HCT116 (cell line): ENCODE data around the gene PCDH1. TPM values are rescaled to one million over a fixed set of nuclear protein-coding genes. Genes with fewer than 3 reads are reported as not detected.

Experiments
- ATAC-seq: fragments of 200-7000 bp; cut with Tn5 transposase; 2 replicates; pipeline ENCODE4 v1.9.1; 2020; ENCODE audit warnings: mild to moderate bottlenecking, moderate library complexity
- BruUV-seq: library from RNA; stranded (reverse); fragments of 400-500 nt; replicated peaks from 2 replicates; lab custom pipeline; 2021; lab: Mats Ljungman, UMichigan
- CTCF ChIA-PET: fragments of 300-600 bp; sonication (Branson Sonifier 250); formaldehyde crosslinking; loops from one replicate; lab custom pipeline; 2021; ENCODE audit warnings: antibody characterized with exemption; lab: Charles Lee
- POLR2A ChIA-PET: fragments of 300-600, 350-600 bp; sonication (Branson Sonifier 250); formaldehyde crosslinking; loops from one replicate; lab custom pipeline; 2021; ENCODE audit warnings: antibody characterized with exemption; lab: Charles Lee
- RAD21 ChIA-PET, 2 experiments: fragments of 300-600 bp; sonication (Branson Sonifier 250); formaldehyde crosslinking; loops; one replicate each; lab custom pipeline; 2023; ENCODE audit warnings: low total read pairs in 2 of 2; ENCODE audit not compliant: uncharacterized antibody in 2 of 2, unreplicated experiment in 2 of 2, low non-redundant PET in 1 of 2; lab: Charles Lee
- DNase-seq: peaks from one replicate; pipeline ENCODE4 v3.0.0-alpha.2; 2010; ENCODE audit warnings: low read depth, low spot score
- H2AFZ ChIP-seq: fragments of 200-600 bp; shearing (Covaris generic), sonication (generic); 2 replicates; pipeline ENCODE4 v1.6.1; 2017; ENCODE audit warnings: low read depth, mixed run types, mixed read lengths, antibody characterized with exemption, low read length; ENCODE audit not compliant: poor library complexity, severe bottlenecking
- H3K27ac ChIP-seq: 2 replicates; pipeline ENCODE4 v1.5.1; 2012; ENCODE audit warnings: low read depth, low read length
- H3K27me3 ChIP-seq: fragments of 200-600 bp; sonication (generic); 2 replicates; pipeline ENCODE4 v1.6.1; 2016; ENCODE audit warnings: mixed run types, low read length, mixed read lengths; ENCODE audit not compliant: insufficient read depth
- H3K36me3 ChIP-seq, 2 experiments: fragments of 200-500 bp in 1 of 2; fragments of 200-600 bp in 1 of 2; sonication (Bioruptor generic) in 1 of 2; sonication (generic) in 1 of 2; 2 replicates each; pipeline versions ENCODE4 v1.5.1 to v1.6.1; 2014 to 2016; ENCODE audit warnings: low read length in 2 of 2, inconsistent platforms in 1 of 2, mixed read lengths in 1 of 2, mixed run types in 1 of 2; ENCODE audit not compliant: insufficient read depth in 2 of 2, control insufficient read depth in 1 of 2
- H3K4me1 ChIP-seq, 2 experiments: fragments of 200-600 bp in 1 of 2; sonication (generic) in 1 of 2; 2 replicates each; pipeline versions ENCODE4 v1.5.1 to v1.6.1; 2012 to 2017; ENCODE audit warnings: low read length in 2 of 2, inconsistent platforms in 1 of 2, mild to moderate bottlenecking in 1 of 2, mixed read lengths in 1 of 2, mixed run types in 1 of 2, moderate library complexity in 1 of 2; ENCODE audit not compliant: insufficient read depth in 2 of 2, control insufficient read depth in 1 of 2
- H3K4me2 ChIP-seq: fragments of 200-600 bp; sonication (generic); 2 replicates; pipeline ENCODE4 v1.6.1; 2017; ENCODE audit warnings: mixed run types, low read length, mixed read lengths
- H3K4me3 ChIP-seq, 2 experiments: fragments of 200-600 bp in 1 of 2; sonication (generic) in 1 of 2; replicated peaks in 1 of 2; 2 replicates each; pipeline ENCODE4 v1.5.1; 2011 to 2016; ENCODE audit warnings: low read length in 2 of 2, control low read depth in 1 of 2, low read depth in 1 of 2, mild to moderate bottlenecking in 1 of 2, mixed read lengths in 1 of 2, mixed run types in 1 of 2
- H3K79me2 ChIP-seq: fragments of 200-600 bp; sonication (generic); 2 replicates; pipeline ENCODE4 v1.6.1; 2017; ENCODE audit warnings: mild to moderate bottlenecking, mixed run types, low read length, moderate library complexity, mixed read lengths; ENCODE audit not compliant: insufficient read depth
- H3K9ac ChIP-seq: fragments of 200-600 bp; sonication (generic); 2 replicates; pipeline ENCODE4 v1.6.1; 2016; ENCODE audit warnings: low read length, mixed read lengths
- H3K9me2 ChIP-seq: fragments of 200-600 bp; sonication (generic), shearing (Covaris generic); 2 replicates; pipeline ENCODE4 v1.6.1; 2017; ENCODE audit warnings: mixed run types, mild to moderate bottlenecking, moderate library complexity; ENCODE audit not compliant: insufficient read depth
- H3K9me3 ChIP-seq, 2 experiments: fragments of 200-500 bp in 1 of 2; fragments of 200-600 bp in 1 of 2; sonication (Bioruptor generic) in 1 of 2; sonication (generic) in 1 of 2; 2 replicates each; pipeline ENCODE4 v1.6.1; 2014 to 2017; ENCODE audit warnings: low read length in 2 of 2, mixed read lengths in 2 of 2, inconsistent platforms in 1 of 2, low read depth in 1 of 2, mild to moderate bottlenecking in 1 of 2, mixed run types in 1 of 2, moderate library complexity in 1 of 2; ENCODE audit not compliant: control insufficient read depth in 1 of 2, insufficient read depth in 1 of 2
- H4K20me1 ChIP-seq: fragments of 200-600 bp; sonication (generic), shearing (Covaris generic); 2 replicates; pipeline ENCODE4 v1.6.1; 2017; ENCODE audit warnings: mixed run types, mild to moderate bottlenecking, moderate library complexity; ENCODE audit not compliant: insufficient read depth
- CBX3 ChIP-seq: IDR thresholded peaks from 2 replicates; pipeline ENCODE4 v1.6.1; 2012; ENCODE audit warnings: low read depth
- CEBPB ChIP-seq: IDR thresholded peaks from 2 replicates; pipeline ENCODE4 v1.6.1; 2012; ENCODE audit warnings: low read depth
- EGR1 ChIP-seq: IDR thresholded peaks from 2 replicates; pipeline ENCODE4 v1.6.1; 2012; ENCODE audit warnings: low read depth
- ELF1 ChIP-seq: IDR thresholded peaks from 2 replicates; pipeline ENCODE4 v1.6.1; 2012; ENCODE audit warnings: low read depth, borderline replicate concordance
- EZH2phosphoT487 ChIP-seq: fragments of 200-600 bp; IDR thresholded peaks from 2 replicates; pipeline ENCODE4 v1.6.1; 2018; ENCODE audit warnings: antibody characterized with exemption, borderline replicate concordance
- FOSL1 ChIP-seq: IDR thresholded peaks from 2 replicates; pipeline ENCODE4 v1.6.1; 2012; ENCODE audit warnings: low read depth
- JUND ChIP-seq: IDR thresholded peaks from 2 replicates; pipeline ENCODE4 v1.6.1; 2012
- POLR2A ChIP-seq: IDR thresholded peaks from 2 replicates; pipeline ENCODE4 v1.7.0; 2011; ENCODE audit warnings: borderline replicate concordance; ENCODE audit not compliant: insufficient read depth, insufficient read length; ENCODE audit errors: extremely low read depth
- SIN3A ChIP-seq: IDR thresholded peaks from 2 replicates; pipeline ENCODE4 v1.6.1; 2012; ENCODE audit warnings: low read depth
- SP1 ChIP-seq: IDR thresholded peaks from 2 replicates; pipeline ENCODE4 v1.6.1; 2012; ENCODE audit warnings: low read depth
- TCF7L2 ChIP-seq: IDR thresholded peaks from 2 replicates; pipeline ENCODE4 v1.7.0; 2011; ENCODE audit warnings: borderline replicate concordance, inconsistent platforms; ENCODE audit not compliant: insufficient read depth, insufficient read length; ENCODE audit errors: extremely low read depth
- YY1 ChIP-seq: IDR thresholded peaks from 2 replicates; pipeline ENCODE4 v1.6.1; 2011; ENCODE audit warnings: low read length, low read depth, moderate library complexity, mild to moderate bottlenecking; ENCODE audit not compliant: insufficient replicate concordance; ENCODE audit errors: extremely low read depth
- ZBTB33 ChIP-seq: IDR thresholded peaks from 2 replicates; pipeline ENCODE4 v1.6.1; 2011; ENCODE audit warnings: mild to moderate bottlenecking, low read length, moderate library complexity; ENCODE audit not compliant: insufficient replicate concordance; ENCODE audit errors: extremely low read depth
- ZFX ChIP-seq: fragments of 450-650 bp; IDR thresholded peaks from 2 replicates; pipeline ENCODE4 v1.6.1; 2017
- ZNF274 ChIP-seq: fragments of 200-500 bp; sonication (Bioruptor generic); IDR thresholded peaks from 2 replicates; pipeline ENCODE4 v1.6.1; 2014; ENCODE audit warnings: mild to moderate bottlenecking, low read depth, low read length, inconsistent platforms
- intact Hi-C: fragments of 100-400 bp; cut with micrococcal nuclease; formaldehyde crosslinking; loops from 2 replicates; pipeline ENCODE4 v1.10.0; 2022
- total RNA-seq: library from RNA; stranded (reverse); gene quantifications from one replicate; pipeline ENCODE4 v1.2.1, GENCODE V29; 2021; ENCODE audit not compliant: unreplicated experiment
- TF ChIP-seq, protein P1 (sequence below): IDR thresholded peaks from 2 replicates; pipeline ENCODE4 v1.6.1; 2012; ENCODE audit warnings: low read depth
- TF ChIP-seq, protein P2 (sequence below): IDR thresholded peaks from 2 replicates; pipeline ENCODE4 v1.6.1; 2012

PCDH1 gene
- total RNA-seq, 1 experiment from 2014 or later: 24.2 TPM

- H3K27me3 ChIP-seq: no peaks in the 10 kb centered on the region
- no peaks in the 10 kb centered on the region for H3K79me2 ChIP-seq
- peaks cover 19 to 38% of the 10 kb centered on the region in 2 experiments for H3K4me1 ChIP-seq
- peaks cover 2 to 9% of the 10 kb centered on the region in 2 experiments; a peak in 2 of 4 replicates for H3K36me3 ChIP-seq
- TSS peak; percentile 15 for BruUV-seq
- TF ChIP-seq ZBTB33 (no peak), ELF1 (no peak), CBX3 (no peak), TCF7L2 (no peak), FOSL1 (no peak), EZH2phosphoT487 (no peak), ZNF274 (no peak), JUND (no peak), EGR1 (no peak), SP1 (no peak), ZFX (no peak), SIN3A (no peak), POLR2A (no peak), YY1 (no peak), CEBPB (no peak)
- TF ChIP-seq, protein P1, sequence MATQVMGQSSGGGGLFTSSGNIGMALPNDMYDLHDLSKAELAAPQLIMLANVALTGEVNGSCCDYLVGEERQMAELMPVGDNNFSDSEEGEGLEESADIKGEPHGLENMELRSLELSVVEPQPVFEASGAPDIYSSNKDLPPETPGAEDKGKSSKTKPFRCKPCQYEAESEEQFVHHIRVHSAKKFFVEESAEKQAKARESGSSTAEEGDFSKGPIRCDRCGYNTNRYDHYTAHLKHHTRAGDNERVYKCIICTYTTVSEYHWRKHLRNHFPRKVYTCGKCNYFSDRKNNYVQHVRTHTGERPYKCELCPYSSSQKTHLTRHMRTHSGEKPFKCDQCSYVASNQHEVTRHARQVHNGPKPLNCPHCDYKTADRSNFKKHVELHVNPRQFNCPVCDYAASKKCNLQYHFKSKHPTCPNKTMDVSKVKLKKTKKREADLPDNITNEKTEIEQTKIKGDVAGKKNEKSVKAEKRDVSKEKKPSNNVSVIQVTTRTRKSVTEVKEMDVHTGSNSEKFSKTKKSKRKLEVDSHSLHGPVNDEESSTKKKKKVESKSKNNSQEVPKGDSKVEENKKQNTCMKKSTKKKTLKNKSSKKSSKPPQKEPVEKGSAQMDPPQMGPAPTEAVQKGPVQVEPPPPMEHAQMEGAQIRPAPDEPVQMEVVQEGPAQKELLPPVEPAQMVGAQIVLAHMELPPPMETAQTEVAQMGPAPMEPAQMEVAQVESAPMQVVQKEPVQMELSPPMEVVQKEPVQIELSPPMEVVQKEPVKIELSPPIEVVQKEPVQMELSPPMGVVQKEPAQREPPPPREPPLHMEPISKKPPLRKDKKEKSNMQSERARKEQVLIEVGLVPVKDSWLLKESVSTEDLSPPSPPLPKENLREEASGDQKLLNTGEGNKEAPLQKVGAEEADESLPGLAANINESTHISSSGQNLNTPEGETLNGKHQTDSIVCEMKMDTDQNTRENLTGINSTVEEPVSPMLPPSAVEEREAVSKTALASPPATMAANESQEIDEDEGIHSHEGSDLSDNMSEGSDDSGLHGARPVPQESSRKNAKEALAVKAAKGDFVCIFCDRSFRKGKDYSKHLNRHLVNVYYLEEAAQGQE: no peak
- TF ChIP-seq, protein P2, sequence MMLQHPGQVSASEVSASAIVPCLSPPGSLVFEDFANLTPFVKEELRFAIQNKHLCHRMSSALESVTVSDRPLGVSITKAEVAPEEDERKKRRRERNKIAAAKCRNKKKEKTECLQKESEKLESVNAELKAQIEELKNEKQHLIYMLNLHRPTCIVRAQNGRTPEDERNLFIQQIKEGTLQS: no peak
- POLR2A ChIA-PET: no interaction called here
- H3K27ac ChIP-seq: no peak overlapping the region
- RAD21 ChIA-PET: no interaction called here
- H3K9me3 ChIP-seq: no peaks in the 10 kb centered on the region
- H4K20me1 ChIP-seq: no peaks in the 10 kb centered on the region
- H3K9me2 ChIP-seq: no peaks in the 10 kb centered on the region
- intact Hi-C loops: no loop called here
- H3K4me3 ChIP-seq: no peak overlapping the region
- DNase-seq: no peak
- ATAC-seq: no peak
- peak overlapping the region; percentile 74 for H3K4me2 ChIP-seq
- CTCF ChIA-PET: no interaction called here
- H3K9ac ChIP-seq: no peak overlapping the region
- H2AFZ ChIP-seq: no peak overlapping the region
Measured at GRCh38 chr5:141864371-141865370, 13.5 kb downstream of the PCDH1 start.
